Karpas-422 (cell line): ENCODE data around the gene ANKRD13C. TPM values are rescaled to one million over a fixed set of nuclear protein-coding genes. Genes with fewer than 3 reads are reported as not detected.
"Not testable (repeated sequence)": the region's sequence is repeated elsewhere in the genome, so short reads cannot be mapped to it uniquely, and the experiment has no call there.

Source experiments
- DNase-seq: peaks from one replicate; pipeline ENCODE4 v3.0.0-alpha.2; 2015
- H2AFZ ChIP-seq: fragments of 200-600 bp; sonication (generic); 2 replicates; pipeline ENCODE4 v1.6.1; 2014; ENCODE audit warnings: antibody characterized with exemption, low read length, mixed read lengths
- H3K27ac ChIP-seq: fragments of 200-600 bp; sonication (generic); 2 replicates; pipeline ENCODE4 v1.5.1; 2014; ENCODE audit warnings: mild to moderate bottlenecking, low read length, moderate library complexity
- H3K27me3 ChIP-seq: fragments of 200-600 bp; sonication (generic); 2 replicates; pipeline ENCODE4 v1.6.1; 2014; ENCODE audit warnings: low read length, mixed read lengths
- H3K36me3 ChIP-seq: fragments of 200-600 bp; sonication (generic); 2 replicates; pipeline ENCODE4 v1.6.1; 2014; ENCODE audit warnings: low read length, mixed read lengths; ENCODE audit not compliant: insufficient read depth
- H3K4me1 ChIP-seq: fragments of 200-600 bp; sonication (generic); 2 replicates; pipeline ENCODE4 v1.6.1; 2014; ENCODE audit warnings: mild to moderate bottlenecking, low read length, mixed read lengths
- H3K4me2 ChIP-seq: fragments of 200-600 bp; sonication (generic); 2 replicates; pipeline ENCODE4 v1.6.1; 2014; ENCODE audit warnings: low read length, low read depth, mild to moderate bottlenecking; ENCODE audit not compliant: poor library complexity, severe bottlenecking
- H3K4me3 ChIP-seq: fragments of 200-600 bp; sonication (generic); 2 replicates; pipeline ENCODE4 v1.5.1; 2014; ENCODE audit warnings: mild to moderate bottlenecking, antibody characterized with exemption, low read length, mixed read lengths
- H3K79me2 ChIP-seq: fragments of 200-600 bp; sonication (generic); 2 replicates; pipeline ENCODE4 v1.6.1; 2014; ENCODE audit warnings: mild to moderate bottlenecking, low read length, mixed read lengths
- H3K9ac ChIP-seq: fragments of 200-600 bp; sonication (generic); 2 replicates; pipeline ENCODE4 v1.6.0; 2014; ENCODE audit warnings: low read length
- H3K9me2 ChIP-seq: fragments of 200-600 bp; sonication (generic), shearing (Covaris generic); replicated peaks from 2 replicates; pipeline ENCODE4 v1.6.0; 2014; ENCODE audit warnings: mild to moderate bottlenecking, low read length, moderate library complexity; ENCODE audit not compliant: insufficient read depth
- H3K9me3 ChIP-seq: fragments of 300-700, 200-600 bp; sonication (generic); 2 replicates; pipeline ENCODE4 v1.6.1; 2014; ENCODE audit warnings: low read length, mixed read lengths
- H4K20me1 ChIP-seq: fragments of 200-600 bp; sonication (generic); 2 replicates; pipeline ENCODE4 v1.6.1; 2014; ENCODE audit warnings: mild to moderate bottlenecking, antibody characterized with exemption, low read length, low read depth; ENCODE audit not compliant: insufficient read depth
- total RNA-seq: library from RNA; depleted of rRNA; stranded (reverse); fragments of >200 nt; shearing (Covaris generic); gene quantifications from 2 replicates; pipeline ENCODE4 v1.2.3, GENCODE V29; 2014; ENCODE audit warnings: low replicate concordance

Gene ANKRD13C
- total RNA-seq, 1 experiment from 2014 or later = 34.3 TPM

- H3K9me2 ChIP-seq, H3K4me1 ChIP-seq, H3K4me2 ChIP-seq, H3K9ac ChIP-seq, H4K20me1 ChIP-seq, H3K27me3 ChIP-seq, H3K4me3 ChIP-seq, H3K36me3 ChIP-seq, H3K79me2 ChIP-seq, H3K9me3 ChIP-seq, H2AFZ ChIP-seq, H3K27ac ChIP-seq, DNase-seq: not testable (repeated sequence)
Observed at GRCh38 chr1:70367397-70367796, 12.9 kb upstream of the ANKRD13C start.

GRCh38 chr1:70366997-70367396, 12.5 kb upstream of the ANKRD13C start:
- H3K27ac ChIP-seq, H3K4me1 ChIP-seq, H3K4me3 ChIP-seq, DNase-seq, H3K9me2 ChIP-seq, H3K9ac ChIP-seq, H3K79me2 ChIP-seq, H2AFZ ChIP-seq, H3K4me2 ChIP-seq, H4K20me1 ChIP-seq, H3K27me3 ChIP-seq, H3K36me3 ChIP-seq, H3K9me3 ChIP-seq: not testable (repeated sequence)

GRCh38 chr1:70366425-70366952, 12.0 kb upstream of the ANKRD13C start:
- not testable (repeated sequence) for H3K9me2 ChIP-seq, H3K4me2 ChIP-seq, H3K27ac ChIP-seq, H4K20me1 ChIP-seq, DNase-seq, H2AFZ ChIP-seq, H3K9ac ChIP-seq, H3K36me3 ChIP-seq, H3K4me3 ChIP-seq, H3K4me1 ChIP-seq, H3K79me2 ChIP-seq, H3K9me3 ChIP-seq, H3K27me3 ChIP-seq

GRCh38 chr1:70364439-70364838, 9.9 kb upstream of the ANKRD13C start:
- Histone ChIP-seq H4K20me1 (no peaks in the 10 kb centered on the region), H2AFZ (no peak overlapping the region), H3K36me3 (no peaks in the 10 kb centered on the region), H3K9me2 (no peaks in the 10 kb centered on the region), H3K27me3 (no peaks in the 10 kb centered on the region), H3K79me2 (no peaks in the 10 kb centered on the region), H3K9me3 (no peaks in the 10 kb centered on the region), H3K9ac (no peak overlapping the region), H3K4me1 (no peaks in the 10 kb centered on the region), H3K4me2 (no peak overlapping the region), H3K27ac (no peak overlapping the region), H3K4me3 (no peak overlapping the region)
- no peak for DNase-seq

- Histone ChIP-seq H3K27me3 (no peaks in the 10 kb centered on the region), H3K27ac (no peak overlapping the region), H3K79me2 (no peaks in the 10 kb centered on the region), H2AFZ (no peak overlapping the region), H3K9me2 (no peaks in the 10 kb centered on the region), H3K9ac (no peak overlapping the region), H3K9me3 (no peaks in the 10 kb centered on the region), H3K4me3 (no peak overlapping the region), H3K4me2 (no peak overlapping the region), H3K36me3 (no peaks in the 10 kb centered on the region), H4K20me1 (no peaks in the 10 kb centered on the region), H3K4me1 (no peaks in the 10 kb centered on the region)
- DNase-seq = no peak
Observed at GRCh38 chr1:70361727-70362398, 7.3 kb upstream of the ANKRD13C start.

GRCh38 chr1:70360321-70360720, 5.8 kb upstream of the ANKRD13C start:
- Histone ChIP-seq H3K9me2 (no peaks in the 10 kb centered on the region), H2AFZ (no peak overlapping the region), H3K27ac (no peak overlapping the region), H3K4me3 (no peak overlapping the region), H3K4me2 (no peak overlapping the region), H3K9me3 (no peaks in the 10 kb centered on the region), H3K27me3 (no peaks in the 10 kb centered on the region), H3K9ac (no peak overlapping the region), H3K36me3 (no peaks in the 10 kb centered on the region), H3K79me2 (peaks cover 9% of the 10 kb centered on the region), H4K20me1 (no peaks in the 10 kb centered on the region), H3K4me1 (peaks cover 6% of the 10 kb centered on the region)
- no peak for DNase-seq

- DNase-seq = no peak
- no peak overlapping the region for H3K9ac ChIP-seq
- H2AFZ ChIP-seq = no peak overlapping the region
- H3K27ac ChIP-seq = no peak overlapping the region
- H3K4me1 ChIP-seq = peaks cover 7% of the 10 kb centered on the region
- H3K79me2 ChIP-seq = peaks cover 20% of the 10 kb centered on the region
- H3K9me2 ChIP-seq = no peaks in the 10 kb centered on the region
- H3K9me3 ChIP-seq = no peaks in the 10 kb centered on the region
- no peaks in the 10 kb centered on the region for H4K20me1 ChIP-seq
- no peaks in the 10 kb centered on the region for H3K36me3 ChIP-seq
- no peaks in the 10 kb centered on the region for H3K27me3 ChIP-seq
- no peak overlapping the region for H3K4me2 ChIP-seq
- no peak overlapping the region for H3K4me3 ChIP-seq
Observed at GRCh38 chr1:70358921-70359564, 4.5 kb upstream of the ANKRD13C start.

GRCh38 chr1:70355920-70356319, 1.4 kb upstream of the ANKRD13C start:
- H4K20me1 ChIP-seq = no peaks in the 10 kb centered on the region
- H3K4me3 ChIP-seq = peak overlapping the region; percentile 89; the same call in 1 of the 2 replicates
- no peaks in the 10 kb centered on the region for H3K9me2 ChIP-seq
- peaks cover 52% of the 10 kb centered on the region for H3K79me2 ChIP-seq
- H3K4me1 ChIP-seq = peaks cover 23% of the 10 kb centered on the region
- H3K4me2 ChIP-seq = peak overlapping the region; percentile 85
- H2AFZ ChIP-seq = no peak overlapping the region
- no peaks in the 10 kb centered on the region for H3K27me3 ChIP-seq
- DNase-seq = no peak
- no peak overlapping the region for H3K27ac ChIP-seq
- H3K9me3 ChIP-seq = no peaks in the 10 kb centered on the region
- 0 out of 2 replicates have a peak, but pooled peaks cover 4% of the 10 kb centered on the region for H3K36me3 ChIP-seq
- H3K9ac ChIP-seq = peak overlapping the region; percentile 90
